Loucy (cell line): ENCODE results near the gene KIAA1328.

Experiments
- H2AFZ ChIP-seq: fragments of 200-600 bp; sonication (generic); 2 replicates; pipeline ENCODE4 v1.6.0; 2016; ENCODE audit warnings: antibody characterized with exemption, mild to moderate bottlenecking, low read length, moderate library complexity
- H3F3A ChIP-seq: fragments of 200-600 bp; 2 replicates; pipeline ENCODE4 v1.6.0; 2016; ENCODE audit warnings: antibody characterized with exemption, low read depth, mild to moderate bottlenecking
- H3K27me3 ChIP-seq: fragments of 200-600 bp; sonication (generic); 2 replicates; pipeline ENCODE4 v1.6.1; 2014; ENCODE audit warnings: low read length, mild to moderate bottlenecking; ENCODE audit not compliant: insufficient read depth, poor library complexity, severe bottlenecking
- H3K36me3 ChIP-seq: fragments of 200-600 bp; sonication (generic); 2 replicates; pipeline ENCODE4 v1.6.1; 2016; ENCODE audit warnings: low read length; ENCODE audit not compliant: insufficient read depth
- H3K4me1 ChIP-seq: fragments of 200-600 bp; sonication (generic); 2 replicates; pipeline ENCODE4 v1.5.1; 2014; ENCODE audit warnings: low read length, mild to moderate bottlenecking; ENCODE audit not compliant: insufficient read depth, poor library complexity, severe bottlenecking
- H3K4me2 ChIP-seq: fragments of 200-600 bp; sonication (generic); 2 replicates; pipeline ENCODE4 v1.6.0; 2014; ENCODE audit warnings: antibody characterized with exemption, low read length, low read depth, mild to moderate bottlenecking; ENCODE audit not compliant: poor library complexity, severe bottlenecking
- H3K4me3 ChIP-seq: fragments of 200-600 bp; sonication (generic); 2 replicates; pipeline ENCODE4 v1.5.1; 2014; ENCODE audit warnings: low read length, mild to moderate bottlenecking, mixed read lengths; ENCODE audit not compliant: poor library complexity, severe bottlenecking
- H3K79me2 ChIP-seq: fragments of 200-600 bp; sonication (generic); 2 replicates; pipeline ENCODE4 v1.6.1; 2014; ENCODE audit warnings: low read length; ENCODE audit not compliant: insufficient read depth
- H3K9ac ChIP-seq: fragments of 200-600 bp; sonication (generic); 2 replicates; pipeline ENCODE4 v1.6.0; 2014; ENCODE audit warnings: mild to moderate bottlenecking, low read depth, low read length, moderate library complexity; ENCODE audit not compliant: poor library complexity, severe bottlenecking
- H3K9me2 ChIP-seq: fragments of 200-600 bp; sonication (generic); replicated peaks from 2 replicates; pipeline ENCODE4 v1.6.1; 2016; ENCODE audit warnings: low read depth, low read length, mixed read lengths
- H3K9me3 ChIP-seq: fragments of 200-600 bp; sonication (generic); 2 replicates; pipeline ENCODE4 v1.6.1; 2014; ENCODE audit warnings: mild to moderate bottlenecking, antibody characterized with exemption, low read length, low read depth; ENCODE audit not compliant: insufficient read depth
- H4K20me1 ChIP-seq: fragments of 200-600 bp; sonication (generic); 2 replicates; pipeline ENCODE4 v1.6.0; 2014; ENCODE audit warnings: antibody characterized with exemption, low read length, mild to moderate bottlenecking; ENCODE audit not compliant: insufficient read depth, poor library complexity, severe bottlenecking
- EZH2phosphoT487 ChIP-seq: fragments of 200-600 bp; IDR thresholded peaks from 2 replicates; pipeline ENCODE4 v1.6.1; 2018; ENCODE audit warnings: antibody characterized with exemption, mild to moderate bottlenecking, moderate library complexity, borderline replicate concordance
- TF ChIP-seq, protein P1 (sequence below): fragments of 200-600 bp; sonication (generic); conservative IDR thresholded peaks from 2 replicates; pipeline ENCODE4 v1.5.1; 2014; ENCODE audit warnings: mild to moderate bottlenecking, antibody characterized with exemption, low read length

The KIAA1328 gene

DNA sequence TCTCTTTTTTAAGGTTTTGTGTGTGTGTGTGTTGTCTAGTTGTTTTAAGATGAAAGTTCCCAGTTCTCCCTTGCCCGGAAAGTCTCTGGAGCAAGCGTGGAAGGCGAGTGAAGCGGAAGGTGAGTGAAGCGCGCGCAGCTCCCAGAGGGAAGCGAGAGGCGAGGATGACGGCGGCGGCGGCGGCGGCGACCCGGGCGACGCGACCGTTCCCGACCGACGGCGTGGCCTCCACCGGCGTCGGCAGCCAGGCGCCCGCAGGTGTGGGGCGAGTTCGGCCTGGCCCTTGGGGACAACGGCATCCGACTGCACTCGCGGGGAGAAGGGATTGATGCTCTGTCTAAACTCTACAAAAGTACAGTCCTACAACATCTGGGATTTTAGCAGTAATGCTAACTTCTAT, 414.8 kb downstream of the KIAA1328 start:
- no peaks in the 10 kb centered on the region for H3F3A ChIP-seq

DNA sequence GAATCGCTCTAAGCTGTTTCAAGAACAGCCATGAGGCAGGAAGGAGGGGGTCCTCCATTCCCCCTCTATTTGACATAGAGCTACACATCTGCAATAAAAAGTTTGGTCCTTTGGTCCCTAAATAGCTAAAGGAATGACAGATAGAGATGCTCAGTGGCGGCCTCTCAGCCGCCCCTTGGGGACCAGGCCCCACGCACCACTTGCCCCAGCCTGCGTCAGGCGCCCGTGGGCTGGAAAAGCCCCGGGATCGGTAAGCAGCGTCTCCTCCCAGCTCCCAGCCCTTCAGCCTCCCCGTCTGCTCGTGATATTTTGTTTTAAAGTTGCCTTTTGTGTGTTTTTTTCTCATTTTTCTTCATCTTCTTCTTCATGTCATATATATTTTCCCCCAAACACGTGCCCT, 415.7 kb downstream of the KIAA1328 start:
- Histone ChIP-seq H3K9ac (no peak overlapping the region), H4K20me1 (no peaks in the 10 kb centered on the region), H3K4me3 (no peak overlapping the region), H3K9me3 (no peaks in the 10 kb centered on the region), H3K79me2 (no peaks in the 10 kb centered on the region), H3F3A (no peaks in the 10 kb centered on the region), H3K27me3 (no peaks in the 10 kb centered on the region), H3K36me3 (no peaks in the 10 kb centered on the region), H3K4me2 (no peak overlapping the region), H3K9me2 (no peaks in the 10 kb centered on the region), H3K4me1 (no peaks in the 10 kb centered on the region), H2AFZ (no peak overlapping the region)
- TF ChIP-seq, protein P1, sequence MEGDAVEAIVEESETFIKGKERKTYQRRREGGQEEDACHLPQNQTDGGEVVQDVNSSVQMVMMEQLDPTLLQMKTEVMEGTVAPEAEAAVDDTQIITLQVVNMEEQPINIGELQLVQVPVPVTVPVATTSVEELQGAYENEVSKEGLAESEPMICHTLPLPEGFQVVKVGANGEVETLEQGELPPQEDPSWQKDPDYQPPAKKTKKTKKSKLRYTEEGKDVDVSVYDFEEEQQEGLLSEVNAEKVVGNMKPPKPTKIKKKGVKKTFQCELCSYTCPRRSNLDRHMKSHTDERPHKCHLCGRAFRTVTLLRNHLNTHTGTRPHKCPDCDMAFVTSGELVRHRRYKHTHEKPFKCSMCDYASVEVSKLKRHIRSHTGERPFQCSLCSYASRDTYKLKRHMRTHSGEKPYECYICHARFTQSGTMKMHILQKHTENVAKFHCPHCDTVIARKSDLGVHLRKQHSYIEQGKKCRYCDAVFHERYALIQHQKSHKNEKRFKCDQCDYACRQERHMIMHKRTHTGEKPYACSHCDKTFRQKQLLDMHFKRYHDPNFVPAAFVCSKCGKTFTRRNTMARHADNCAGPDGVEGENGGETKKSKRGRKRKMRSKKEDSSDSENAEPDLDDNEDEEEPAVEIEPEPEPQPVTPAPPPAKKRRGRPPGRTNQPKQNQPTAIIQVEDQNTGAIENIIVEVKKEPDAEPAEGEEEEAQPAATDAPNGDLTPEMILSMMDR = no peak
- no peak for TF ChIP-seq EZH2phosphoT487

More for the DNA sequence above, 414.8 kb downstream of the KIAA1328 start:
- H3K4me3 ChIP-seq = no peak overlapping the region
- no peaks in the 10 kb centered on the region for H3K9me2 ChIP-seq
- no peaks in the 10 kb centered on the region for H3K9me3 ChIP-seq
- no peak overlapping the region for H3K9ac ChIP-seq
- no peaks in the 10 kb centered on the region for H3K36me3 ChIP-seq
- H4K20me1 ChIP-seq = no peaks in the 10 kb centered on the region
- no peaks in the 10 kb centered on the region for H3K27me3 ChIP-seq
- no peak for TF ChIP-seq EZH2phosphoT487
- TF ChIP-seq, protein P1 = no peak
- H3K79me2 ChIP-seq = no peaks in the 10 kb centered on the region
- no peaks in the 10 kb centered on the region for H3K4me1 ChIP-seq
- no peak overlapping the region for H3K4me2 ChIP-seq
- no peak overlapping the region for H2AFZ ChIP-seq

GRCh38 chr18:37246779-37247340, 417.9 kb downstream of the KIAA1328 start:
- Histone ChIP-seq H4K20me1 (no peaks in the 10 kb centered on the region), H3K79me2 (no peaks in the 10 kb centered on the region), H3K4me2 (no peak overlapping the region), H2AFZ (no peak overlapping the region), H3K27me3 (no peaks in the 10 kb centered on the region), H3K36me3 (no peaks in the 10 kb centered on the region), H3F3A (no peaks in the 10 kb centered on the region), H3K4me1 (no peaks in the 10 kb centered on the region), H3K4me3 (no peak overlapping the region), H3K9me3 (no peaks in the 10 kb centered on the region), H3K9ac (no peak overlapping the region), H3K9me2 (no peaks in the 10 kb centered on the region)
- TF ChIP-seq, protein P1 = no peak
- no peak for TF ChIP-seq EZH2phosphoT487
